Measurements from ENCODE around the gene RAB8B. TPM values are rescaled to one million over a fixed set of nuclear protein-coding genes. Genes with fewer than 3 reads are reported as not detected.
"Not testable (repeated sequence)": the region's sequence is repeated elsewhere in the genome, so short reads cannot be mapped to it uniquely, and the experiment has no call there.

Gene RAB8B
- total RNA-seq, 2 donors from 2014 or later, result 46.8 to 51.8 TPM

DNA sequence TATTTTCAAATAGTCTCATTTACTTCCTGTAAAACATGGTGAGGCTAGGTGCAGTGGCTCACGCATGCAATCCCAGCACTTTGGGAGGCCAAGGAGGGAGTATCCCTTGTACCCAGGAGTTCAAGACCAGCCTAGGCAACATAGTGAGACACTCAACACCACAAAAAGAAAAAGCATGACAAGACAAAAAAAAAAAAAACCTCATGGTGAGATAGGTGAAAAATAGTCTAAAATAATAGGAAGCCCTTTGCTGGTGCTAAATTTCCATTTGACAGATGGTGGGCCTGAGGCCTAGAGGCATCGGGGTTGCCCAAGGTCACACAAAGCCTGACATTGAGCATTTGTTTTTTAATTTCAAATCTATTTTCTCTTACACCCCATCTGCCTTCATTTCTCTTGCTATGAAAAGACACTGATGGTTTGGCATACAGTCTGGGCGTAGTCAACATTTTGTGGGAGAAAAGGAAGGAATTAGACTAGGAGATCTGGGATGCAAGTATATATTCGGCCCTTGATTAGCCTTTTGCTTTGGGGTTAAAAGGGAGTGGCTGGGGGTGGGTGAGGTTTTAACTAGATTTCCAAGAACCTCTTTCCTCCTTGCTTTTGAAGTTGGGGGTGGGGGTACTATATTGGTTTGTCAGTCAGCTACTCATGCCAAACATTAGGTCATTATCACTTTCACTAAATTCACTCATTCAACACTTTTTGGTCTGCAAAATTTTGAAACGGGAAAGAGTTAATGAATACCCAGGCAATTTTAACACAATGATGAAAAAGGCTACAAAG is 11.3 kb downstream of the RAB8B start:
- DNase-seq (ENCODE audit: low spot score), result no peak
- intact Hi-C loops (cut with DNase I), result no loop called here

DNA sequence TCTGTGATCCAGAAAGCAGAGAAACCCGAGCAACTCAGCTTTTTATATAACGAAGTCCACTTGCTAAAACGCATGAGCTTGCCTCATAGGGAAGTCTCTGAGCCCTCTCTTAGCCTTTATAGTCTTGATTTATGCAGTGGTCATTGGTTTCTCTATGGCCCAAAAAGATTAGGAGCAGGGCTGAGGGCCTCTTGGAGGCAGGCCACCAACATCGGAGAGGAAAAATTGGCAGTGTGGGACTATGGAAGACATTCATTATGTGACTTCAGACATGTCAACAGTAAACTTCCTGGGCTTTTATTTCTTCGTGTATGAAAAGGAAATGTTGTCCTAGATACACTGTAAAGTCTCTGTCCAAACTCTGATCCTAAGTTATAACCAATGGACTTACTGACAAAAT is 13.5 kb downstream of the RAB8B start:
- intact Hi-C loops (cut with DNase I), result no loop called here
- no peak for DNase-seq (ENCODE audit: low spot score)

DNA sequence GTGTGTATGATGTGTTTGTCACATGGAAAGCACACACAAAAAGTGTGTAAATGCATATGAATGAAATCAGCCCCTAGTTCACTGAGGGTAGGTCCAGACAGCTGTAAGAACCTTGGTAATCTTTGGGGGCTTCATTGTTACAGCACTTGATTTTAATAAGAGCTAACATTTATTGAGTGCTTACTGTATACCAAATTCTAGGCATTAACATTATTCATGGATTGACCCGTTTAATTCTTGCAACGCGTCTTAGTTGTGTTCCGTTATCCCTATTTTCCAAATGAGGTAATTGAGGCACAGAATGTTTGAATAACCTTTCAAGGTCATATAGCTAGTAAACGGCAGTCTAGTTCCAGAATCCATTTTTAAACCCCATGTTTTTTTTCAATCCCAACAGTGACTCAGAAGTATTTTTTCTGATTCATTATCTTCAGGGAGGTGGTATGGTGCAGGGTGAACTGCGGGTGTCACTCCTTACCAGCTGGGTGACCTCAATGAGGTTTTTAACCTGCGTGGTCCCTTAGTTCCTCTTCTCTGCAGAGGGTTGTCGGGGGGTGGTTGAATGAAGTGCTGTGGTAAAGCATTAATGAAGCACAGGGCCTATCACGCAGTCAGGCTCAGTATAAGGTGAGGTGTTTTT is 14.2 kb downstream of the RAB8B start:
- no peak for DNase-seq (ENCODE audit: low spot score)
- intact Hi-C loops (cut with DNase I), result no loop called here

DNA sequence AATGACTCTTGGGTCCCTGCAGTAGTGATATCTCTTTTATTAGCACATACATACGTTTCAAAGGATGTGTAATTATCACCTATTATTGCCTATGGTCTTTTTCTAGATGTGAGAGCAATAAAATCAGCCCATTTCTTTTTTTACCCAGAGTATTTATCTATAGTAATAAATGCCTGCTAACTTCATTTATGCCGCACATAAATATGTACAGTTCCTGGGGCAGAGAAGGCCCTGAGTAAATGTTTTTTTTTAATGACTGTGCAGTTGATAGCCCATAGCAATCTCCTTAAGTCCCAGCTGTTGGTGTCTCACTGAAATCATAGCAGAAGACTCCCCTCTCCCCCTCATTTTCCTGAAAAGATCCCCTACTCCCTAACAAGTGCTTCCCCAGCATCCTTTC is 16.7 kb downstream of the RAB8B start:
- intact Hi-C loops (cut with DNase I), result no loop called here
- no peak for DNase-seq (ENCODE audit: low spot score)

DNA sequence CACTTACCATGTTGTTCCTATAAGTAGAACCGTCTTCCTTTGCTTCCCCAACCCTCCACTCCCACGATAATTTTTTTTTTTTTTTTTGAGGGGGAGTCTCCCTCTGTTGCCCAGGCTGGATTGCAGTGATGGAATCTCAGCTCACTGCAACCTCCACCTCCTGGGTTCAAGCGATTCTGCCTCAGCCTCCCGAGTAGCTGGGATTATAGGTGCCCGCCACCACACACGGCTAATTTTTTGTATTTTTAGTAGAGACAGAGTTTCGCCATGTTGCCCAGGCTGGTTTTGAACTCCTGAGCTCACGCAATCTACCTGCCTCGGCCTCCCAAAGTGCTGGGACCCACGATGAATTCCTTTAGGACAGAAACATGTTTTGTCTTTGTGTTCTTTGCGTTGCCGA is 19.4 kb downstream of the RAB8B start:
- DNase-seq (ENCODE audit: low spot score); intact Hi-C loops (cut with DNase I): not testable (repeated sequence)

DNA sequence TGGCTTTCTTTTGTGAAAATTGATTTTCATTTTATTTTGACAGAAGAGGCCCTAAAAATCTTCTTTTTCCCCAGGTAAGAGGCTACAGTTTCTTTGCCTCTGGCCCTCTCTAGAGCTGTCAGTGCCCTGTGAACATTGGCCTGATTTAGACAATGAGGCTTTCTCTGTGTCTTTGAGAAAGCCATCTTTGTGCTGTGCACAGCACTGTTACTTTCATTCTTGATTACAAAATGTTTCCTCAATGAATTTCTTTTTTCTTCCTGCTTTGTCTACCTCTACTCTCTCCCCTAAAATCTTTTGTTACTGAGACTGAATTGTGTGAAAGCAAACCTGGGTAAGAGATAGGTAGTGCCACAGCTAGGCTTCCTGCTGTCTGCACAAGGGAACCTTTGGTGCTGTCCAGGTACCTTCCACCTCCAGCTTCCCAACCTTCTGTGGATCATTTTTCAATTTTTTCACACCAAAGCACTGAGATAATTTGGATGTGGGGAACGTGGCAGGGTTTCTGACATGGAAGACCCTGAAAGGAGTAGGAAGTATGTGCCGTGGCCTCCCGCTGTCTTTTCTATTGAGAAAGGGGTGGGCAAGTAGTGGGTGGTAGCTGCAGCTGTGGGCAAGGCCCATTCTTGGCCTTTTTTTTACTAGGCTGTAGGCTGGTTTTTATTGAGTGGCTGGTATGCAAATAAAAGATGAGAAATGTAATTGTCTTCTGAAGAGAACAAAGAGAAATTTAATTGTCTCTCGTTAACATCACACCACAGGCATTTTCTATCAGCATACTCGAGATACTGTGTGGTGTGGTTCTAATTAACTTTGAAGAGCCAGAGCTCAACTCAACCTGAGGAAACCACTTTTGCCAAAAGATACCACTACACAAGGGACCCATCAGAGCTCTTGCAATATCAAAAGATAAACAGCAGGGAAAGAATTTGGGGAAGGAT is 21.0 kb downstream of the RAB8B start:
- DNase-seq (ENCODE audit: low spot score), result no peak
- intact Hi-C loops (cut with DNase I), result no loop called here

DNA sequence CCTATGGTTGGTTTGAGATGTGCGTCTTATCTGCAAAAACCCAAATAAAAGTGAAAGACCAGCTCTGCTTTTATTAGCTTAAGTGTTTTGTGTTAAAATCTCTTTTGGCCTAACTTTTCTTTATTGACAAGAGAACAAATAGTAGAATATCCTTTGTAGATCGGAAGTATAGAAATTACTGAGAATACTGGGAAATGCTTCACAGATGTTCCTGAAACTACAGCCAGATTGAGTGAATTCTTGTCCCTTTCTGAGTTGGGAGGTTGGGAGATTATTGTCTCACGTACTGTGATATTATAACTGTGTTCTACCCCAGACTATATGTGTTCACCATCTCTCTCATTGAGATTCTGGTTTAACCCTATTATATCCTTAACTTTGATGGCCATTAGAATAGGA is 21.7 kb downstream of the RAB8B start:
- intact Hi-C loops (cut with DNase I), result no loop called here

DNA sequence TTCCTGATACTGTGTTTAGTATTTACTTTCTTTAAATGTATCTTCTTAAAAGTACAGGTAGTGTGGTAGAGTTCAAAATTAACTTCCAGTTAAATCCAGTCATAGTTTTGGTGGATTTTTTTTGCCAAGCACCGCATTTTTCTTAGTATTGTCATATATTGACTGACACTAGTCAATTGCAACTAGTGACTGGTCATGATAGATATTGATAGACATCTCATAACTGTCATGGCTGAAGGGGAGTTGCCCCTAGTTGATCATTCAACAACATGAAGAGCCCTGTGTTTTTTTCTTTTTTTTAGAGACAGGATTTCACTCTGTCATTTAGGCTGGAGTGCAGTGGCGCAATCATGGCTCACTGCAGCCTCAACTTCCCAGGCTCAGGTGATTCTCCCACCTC is 22.1 kb downstream of the RAB8B start:
- no peak for DNase-seq (ENCODE audit: low spot score)
- intact Hi-C loops (cut with DNase I), result no loop called here

More for the DNA sequence above, 21.7 kb downstream of the RAB8B start:
- DNase-seq (ENCODE audit: low spot score), result no peak

DNA sequence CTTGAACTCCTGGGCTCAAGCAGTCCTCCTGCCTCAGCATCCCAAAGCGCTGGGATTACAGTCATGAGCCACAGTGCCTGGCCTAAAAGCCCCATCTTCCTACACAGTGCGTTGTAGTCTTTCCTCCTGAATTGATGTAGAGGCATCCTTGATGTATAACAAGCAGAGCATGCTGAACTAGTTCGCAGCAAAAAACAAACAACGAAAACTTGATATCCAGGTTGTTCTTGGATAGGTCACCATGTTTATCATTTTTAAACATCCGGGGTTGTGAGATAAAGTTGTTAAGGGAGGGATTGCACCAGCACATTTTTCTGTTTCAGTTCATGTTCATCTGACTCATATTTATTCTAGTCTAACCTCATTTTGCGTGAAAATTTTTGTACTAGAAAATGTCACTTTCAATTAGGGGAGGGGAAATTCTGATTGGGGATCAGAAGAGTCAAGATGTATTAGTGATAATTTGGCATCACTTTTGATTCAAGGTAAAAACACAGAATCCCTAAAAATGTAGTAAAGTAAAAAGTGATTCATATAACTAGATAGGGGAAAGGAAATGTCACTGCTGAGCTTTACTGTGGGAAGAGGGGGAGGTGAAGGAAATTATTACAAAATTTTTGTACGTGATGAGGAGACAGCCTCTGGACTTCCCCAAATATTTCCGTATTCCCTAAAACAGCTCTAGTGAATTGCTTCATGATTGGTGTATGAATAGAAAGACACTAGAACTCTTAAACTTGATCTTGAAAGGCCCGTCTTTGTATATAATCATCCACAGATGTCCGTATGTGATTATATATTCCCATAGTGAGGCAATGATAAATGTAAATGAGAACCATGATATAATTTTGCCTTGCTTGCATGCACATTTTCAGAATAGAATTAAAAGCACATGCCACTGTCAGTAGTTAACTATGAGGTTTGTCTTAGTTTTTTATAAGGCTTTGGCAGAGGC is 22.9 kb downstream of the RAB8B start:
- intact Hi-C loops (cut with DNase I), result no loop called here

DNA sequence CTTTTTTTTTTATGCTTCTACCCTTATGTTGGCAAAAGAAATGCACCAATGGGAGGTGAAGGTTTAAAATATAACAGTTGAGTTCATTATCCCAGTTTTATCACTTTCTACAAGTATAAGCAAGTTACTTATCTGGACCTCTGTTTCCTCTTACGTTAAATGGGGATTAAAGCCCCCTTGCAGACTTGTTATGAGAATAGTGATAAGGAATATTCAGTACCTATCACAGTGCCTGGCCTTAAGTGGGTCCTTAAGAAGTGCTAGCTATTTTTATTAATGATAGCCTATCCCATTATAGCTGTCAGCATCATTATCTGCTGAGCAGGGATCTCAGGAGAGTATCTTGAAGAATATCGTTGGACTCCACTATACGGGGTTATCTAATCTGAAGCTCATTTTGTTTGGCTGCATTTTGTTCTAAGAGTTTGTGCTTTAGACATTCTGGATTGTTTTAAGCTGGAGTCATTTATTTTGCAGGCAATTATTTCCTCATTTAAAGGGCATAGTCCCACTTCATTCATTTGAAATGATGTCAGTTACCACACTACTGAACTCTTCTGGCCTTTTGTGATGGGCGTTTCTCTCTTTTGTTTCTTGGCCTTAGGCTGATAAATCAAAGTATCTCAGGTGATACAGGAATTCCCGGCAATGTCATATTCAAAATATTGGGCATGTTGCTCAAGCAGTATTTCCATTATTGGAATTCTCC is 28.8 kb downstream of the RAB8B start:
- DNase-seq (ENCODE audit: low spot score), result no peak
- intact Hi-C loops (cut with DNase I), result no loop called here

More for the DNA sequence above, 22.9 kb downstream of the RAB8B start:
- no peak for DNase-seq (ENCODE audit: low spot score)

DNA sequence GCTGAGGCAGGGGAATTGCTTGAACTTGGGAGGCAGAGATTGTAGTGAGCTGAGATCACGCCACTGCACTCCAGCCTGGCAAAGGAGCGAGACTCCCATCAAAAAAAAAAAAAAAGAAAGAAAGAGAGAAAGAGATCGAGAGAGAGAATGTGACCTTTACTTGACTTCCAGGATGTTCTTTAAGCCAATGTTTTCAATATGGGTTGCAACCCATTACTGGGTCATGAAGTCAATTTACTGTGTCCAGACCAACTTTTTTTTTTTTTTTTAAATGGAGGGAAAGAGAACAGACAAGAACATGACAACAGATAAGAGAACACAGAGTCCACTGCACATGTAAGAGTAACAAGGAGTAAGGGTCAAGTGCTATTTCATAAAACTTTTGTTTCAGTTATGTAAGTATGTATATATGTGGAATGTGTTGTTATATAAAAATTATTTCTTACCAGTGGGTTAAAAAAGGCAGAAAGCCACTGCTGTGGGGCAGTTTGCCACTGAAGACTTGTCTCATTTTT is 29.8 kb downstream of the RAB8B start:
- DNase-seq (ENCODE audit: low spot score), result no peak
- intact Hi-C loops (cut with DNase I), result no loop called here

DNA sequence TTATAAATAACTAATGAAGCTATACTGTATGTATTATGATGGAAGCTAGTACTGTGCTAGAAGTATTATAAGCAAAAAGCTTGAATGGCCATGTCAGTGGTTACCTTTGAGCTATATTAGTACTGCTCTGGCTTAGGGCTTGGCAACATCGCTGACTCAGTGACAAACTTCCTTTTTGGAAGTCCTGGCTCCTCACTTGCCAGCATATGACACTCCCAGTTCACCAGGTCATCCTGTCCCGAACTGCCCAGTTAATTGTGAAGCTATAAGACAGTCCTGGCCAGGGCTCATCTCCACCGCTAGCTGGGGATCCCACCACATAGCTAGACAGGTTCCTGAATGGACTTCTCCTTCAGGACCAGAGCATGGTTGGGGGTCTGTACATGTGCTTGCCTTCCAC is 31.9 kb downstream of the RAB8B start:
- intact Hi-C loops (cut with DNase I), result no loop called here
- peak; percentile 82 for DNase-seq (ENCODE audit: low spot score)

DNA sequence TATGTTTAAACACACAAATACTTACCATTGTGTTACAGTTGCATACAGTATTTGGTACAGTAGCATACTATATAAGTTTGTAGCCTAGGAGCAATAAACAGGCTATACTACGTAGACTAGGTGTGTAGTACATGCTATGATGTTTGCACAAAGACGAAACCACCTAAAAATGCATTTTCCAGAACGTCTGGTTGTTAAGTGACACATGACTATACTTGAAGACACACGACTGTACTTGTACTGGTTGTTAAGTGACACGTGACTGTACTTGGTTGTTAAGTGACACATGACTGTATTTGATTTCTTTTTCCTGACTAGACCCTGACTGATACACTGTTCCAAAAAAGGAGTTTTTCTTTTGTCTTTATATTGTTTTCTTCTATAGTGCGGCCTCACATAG is 34.1 kb downstream of the RAB8B start:
- intact Hi-C loops (cut with DNase I), result no loop called here
- no peak for DNase-seq (ENCODE audit: low spot score)

DNA sequence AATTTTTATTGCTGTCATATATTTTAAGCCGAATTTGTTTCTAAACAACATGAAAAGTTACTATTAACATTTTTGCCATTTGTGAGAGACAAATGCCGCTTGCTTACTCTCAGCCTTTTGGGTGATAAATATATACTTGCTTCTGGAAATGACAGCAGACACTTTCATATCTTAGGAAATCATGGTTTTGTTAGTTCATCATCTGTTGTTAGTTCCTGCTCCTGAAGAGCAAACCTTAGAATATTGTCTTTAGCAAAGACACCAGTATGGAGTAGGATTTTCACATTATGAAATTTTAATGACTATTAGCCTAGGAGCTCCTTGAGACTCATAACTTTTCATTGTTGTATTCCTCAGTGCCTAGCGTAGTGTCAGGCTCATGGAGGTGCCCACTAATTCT is 36.0 kb downstream of the RAB8B start:
- intact Hi-C loops (cut with DNase I), result no loop called here
- no peak for DNase-seq (ENCODE audit: low spot score)

DNA sequence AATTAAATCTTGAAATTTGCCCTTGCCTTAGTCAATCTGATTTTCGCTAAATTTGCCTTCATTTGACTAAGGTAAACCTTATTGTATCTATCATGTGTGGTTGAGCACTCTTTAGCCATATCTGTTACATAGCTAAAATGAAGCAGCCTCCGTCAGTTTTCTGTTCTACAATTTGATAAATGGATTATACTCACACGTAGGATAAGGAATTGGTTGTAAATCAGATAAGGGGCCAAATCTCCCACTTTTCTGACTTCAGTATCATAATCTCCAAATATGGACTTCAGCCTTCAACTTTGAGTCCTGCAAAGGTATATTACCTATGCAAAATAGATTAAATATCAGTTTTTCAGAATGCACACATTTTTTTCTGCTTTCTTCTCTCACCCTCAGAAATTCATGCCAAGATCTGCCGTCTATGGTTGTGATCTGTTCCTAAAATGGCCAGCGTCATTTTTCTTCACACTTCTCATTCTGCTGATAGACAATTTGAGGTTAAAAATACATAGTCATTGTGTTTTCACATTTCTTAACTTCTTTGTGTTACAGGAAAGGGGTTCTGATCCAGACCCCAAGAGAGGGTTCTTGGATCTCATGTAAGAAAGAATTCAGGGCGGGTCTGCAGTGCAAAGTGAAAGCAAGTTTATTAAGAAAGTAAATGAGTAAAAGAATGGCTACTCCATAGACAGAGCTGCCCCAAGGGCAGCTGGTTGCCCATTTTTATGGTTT is 36.9 kb downstream of the RAB8B start:
- DNase-seq (ENCODE audit: low spot score), result no peak
- intact Hi-C loops (cut with DNase I), result no loop called here

DNA sequence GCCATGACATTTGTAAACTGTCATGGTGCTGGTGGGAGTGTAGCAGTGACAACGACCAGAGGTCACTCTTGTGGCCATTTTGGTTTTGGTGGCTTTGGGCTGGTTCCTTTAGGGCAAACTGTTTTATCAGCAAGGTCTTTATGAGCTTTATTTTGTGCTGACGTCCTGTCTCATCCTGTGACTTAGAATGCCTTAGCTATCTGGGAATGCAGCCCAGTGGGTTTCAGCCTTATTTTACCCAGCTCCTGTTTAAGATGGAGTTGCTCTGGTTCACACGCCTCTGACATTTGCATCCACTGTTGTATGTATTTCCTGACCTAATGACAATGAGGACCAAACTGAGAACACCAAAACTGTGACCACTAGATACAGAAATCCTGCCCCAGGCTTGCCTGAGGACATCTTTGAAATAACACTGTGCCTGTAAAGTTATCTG is 37.6 kb downstream of the RAB8B start:
- intact Hi-C loops (cut with DNase I), result no loop called here
- DNase-seq (ENCODE audit: low spot score), result no peak

DNA sequence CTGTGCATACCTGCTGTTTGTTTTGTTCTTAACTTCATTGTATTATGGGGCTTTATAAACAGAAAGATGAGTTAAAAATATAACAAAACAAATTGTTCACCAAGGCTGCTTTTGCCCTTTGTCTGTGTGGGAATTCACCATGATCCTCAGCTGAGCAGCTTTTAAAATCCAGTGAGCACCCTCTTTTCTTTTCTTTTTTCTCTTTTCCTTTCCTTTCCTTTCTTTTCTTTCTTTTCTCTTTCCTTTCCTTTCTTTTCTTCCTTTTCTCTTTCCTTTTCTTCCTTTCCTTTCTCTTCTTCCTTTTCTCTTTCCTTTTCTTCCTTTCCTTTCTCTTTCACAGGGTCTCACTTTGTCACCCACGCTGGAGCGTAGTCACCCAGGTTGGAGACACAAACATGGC is 38.3 kb downstream of the RAB8B start:
- DNase-seq (ENCODE audit: low spot score), result no peak
- intact Hi-C loops (cut with DNase I), result no loop called here
